Measurements from ENCODE around the gene ALOXE3. TPM values are rescaled to one million over a fixed set of nuclear protein-coding genes. Genes with fewer than 3 reads are reported as not detected.
"Not testable (repeated sequence)": the region's sequence is repeated elsewhere in the genome, so short reads cannot be mapped to it uniquely, and the experiment has no call there.

The ALOXE3 gene
- polyA plus RNA-seq, 4 donors, result 0.13 to 1.6 TPM; not detected in 2

DNA sequence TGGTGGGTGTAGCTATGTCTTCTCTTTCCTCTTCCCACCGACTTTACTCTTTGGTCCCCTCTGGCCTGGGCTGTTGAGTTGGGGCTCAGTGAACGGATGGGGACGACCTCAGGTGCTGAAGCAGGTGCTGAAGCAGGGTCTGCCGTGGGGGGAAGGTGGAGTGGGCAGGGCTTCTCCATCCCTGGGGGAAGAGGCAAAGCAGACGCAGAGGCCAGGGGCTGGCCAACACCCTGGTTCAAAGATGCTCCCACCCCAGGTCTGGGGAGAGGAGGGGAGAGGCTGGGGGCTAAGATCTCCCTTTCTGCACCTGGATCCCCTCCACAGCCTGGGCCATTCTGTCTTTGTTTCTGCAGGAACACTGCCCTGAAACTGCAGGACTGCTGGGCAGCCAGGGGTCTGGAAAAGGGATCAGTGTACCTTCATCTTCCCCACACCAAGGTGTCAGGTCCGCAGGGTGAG is 53.7 kb downstream of the ALOXE3 start:
- Histone ChIP-seq H3K27ac (ENCODE audit: low read depth in 1 of 3, low read length in 2 of 3) (no peak overlapping the region), H3K27me3 (ENCODE audit: control insufficient read depth in 3 of 3, insufficient read depth in 3 of 3, low read length in 3 of 3) (peaks cover 0 to 22% (median 5%) of the 10 kb centered on the region in 3 donors), H3K36me3 (ENCODE audit: control insufficient read depth in 3 of 3, insufficient read depth in 2 of 3, low read depth in 1 of 3, low read length in 3 of 3) (no peaks in the 10 kb centered on the region), H3K4me3 (ENCODE audit: low read depth in 1 of 3, low read length in 3 of 3) (no peak overlapping the region), H3K4me1 (ENCODE audit: control insufficient read depth in 3 of 3, insufficient read depth in 2 of 3, low read depth in 1 of 3, low read length in 2 of 3) (peaks cover 4 to 12% (median 6%) of the 10 kb centered on the region in 3 donors), H3K9me3 (ENCODE audit: control insufficient read depth in 2 of 2, insufficient read depth in 1 of 2, low read depth in 1 of 2, low read length in 1 of 2) (no peaks in the 10 kb centered on the region)
- DNase-seq (no peak), FAIRE-seq (no peak)
- 50 to 56% (median 52%) methylated on average over 4 to 6 of the region's 6 CpGs for WGBS, 3 donors

GRCh38 chr17:8063761-8064534 is 54.4 kb downstream of the ALOXE3 start:
- no peak overlapping the region for H3K27ac ChIP-seq (ENCODE audit: low read depth in 1 of 3, low read length in 2 of 3)
- peaks cover under 1 to 10% (median under 1%) of the 10 kb centered on the region in 3 donors for H3K4me1 ChIP-seq (ENCODE audit: control insufficient read depth in 3 of 3, insufficient read depth in 2 of 3, low read depth in 1 of 3, low read length in 2 of 3)
- no peaks in the 10 kb centered on the region for H3K36me3 ChIP-seq (ENCODE audit: control insufficient read depth in 3 of 3, insufficient read depth in 2 of 3, low read depth in 1 of 3, low read length in 3 of 3)
- H3K4me3 ChIP-seq (ENCODE audit: low read depth in 1 of 3, low read length in 3 of 3), result no peak overlapping the region
- WGBS, 3 donors, result 30 to 45% (median 43%) methylated on average over 16 to 25 of the region's 28 CpGs
- H3K27me3 ChIP-seq (ENCODE audit: control insufficient read depth in 3 of 3, insufficient read depth in 3 of 3, low read length in 3 of 3), result peaks cover 0 to 22% (median 5%) of the 10 kb centered on the region in 3 donors
- DNase-seq (no peak), FAIRE-seq (no peak)
- no peaks in the 10 kb centered on the region for H3K9me3 ChIP-seq (ENCODE audit: control insufficient read depth in 2 of 2, insufficient read depth in 1 of 2, low read depth in 1 of 2, low read length in 1 of 2)

- DNase-seq, result no peak
- no peak for FAIRE-seq
- Histone ChIP-seq H3K27me3 (ENCODE audit: control insufficient read depth in 3 of 3, insufficient read depth in 3 of 3, low read length in 3 of 3) (peaks cover 0 to 18% (median 5%) of the 10 kb centered on the region in 3 donors), H3K4me1 (ENCODE audit: control insufficient read depth in 3 of 3, insufficient read depth in 2 of 3, low read depth in 1 of 3, low read length in 2 of 3) (peaks cover 0 to 5% (median 0%) of the 10 kb centered on the region in 3 donors), H3K27ac (ENCODE audit: low read depth in 1 of 3, low read length in 2 of 3) (no peak overlapping the region), H3K9me3 (ENCODE audit: control insufficient read depth in 2 of 2, insufficient read depth in 1 of 2, low read depth in 1 of 2, low read length in 1 of 2) (no peaks in the 10 kb centered on the region), H3K4me3 (ENCODE audit: low read depth in 1 of 3, low read length in 3 of 3) (no peak overlapping the region), H3K36me3 (ENCODE audit: control insufficient read depth in 3 of 3, insufficient read depth in 2 of 3, low read depth in 1 of 3, low read length in 3 of 3) (no peaks in the 10 kb centered on the region)
- WGBS, 3 donors, result 32 to 43% (median 42%) methylated on average over 15 of the region's 15 CpGs
Observed at GRCh38 chr17:8062807-8063483, 55.4 kb downstream of the ALOXE3 start.

DNA sequence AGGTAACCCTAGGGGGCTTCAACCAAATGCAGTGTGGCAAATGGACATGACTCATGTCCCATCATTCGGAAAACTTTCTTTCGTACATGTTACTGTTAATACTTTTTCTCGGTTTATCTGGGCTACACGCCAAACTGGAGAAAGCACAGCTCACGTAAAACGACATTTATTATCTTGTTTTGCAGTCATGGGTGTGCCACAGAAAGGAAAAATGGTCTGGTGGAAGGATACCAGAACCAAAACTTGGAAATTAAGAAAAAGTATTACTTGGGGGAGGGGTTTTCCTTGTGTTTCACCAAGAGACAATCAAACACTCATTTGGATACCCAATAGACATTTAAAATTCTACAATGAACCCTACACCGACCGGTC is 55.9 kb downstream of the ALOXE3 start:
- no peaks in the 10 kb centered on the region for H3K36me3 ChIP-seq (ENCODE audit: control insufficient read depth in 3 of 3, insufficient read depth in 2 of 3, low read depth in 1 of 3, low read length in 3 of 3)
- H3K9me3 ChIP-seq (ENCODE audit: control insufficient read depth in 2 of 2, insufficient read depth in 1 of 2, low read depth in 1 of 2, low read length in 1 of 2), result no peaks in the 10 kb centered on the region
- H3K4me3 ChIP-seq (ENCODE audit: low read depth in 1 of 3, low read length in 3 of 3), result no peak overlapping the region
- H3K27ac ChIP-seq (ENCODE audit: low read depth in 1 of 3, low read length in 2 of 3), result no peak overlapping the region
- peaks cover 0 to 6% (median 0%) of the 10 kb centered on the region in 3 donors for H3K4me1 ChIP-seq (ENCODE audit: control insufficient read depth in 3 of 3, insufficient read depth in 2 of 3, low read depth in 1 of 3, low read length in 2 of 3)
- 31 to 43% (median 35%) methylated on average over 8 of the region's 8 CpGs for WGBS, 3 donors
- no peak for FAIRE-seq
- no peak for DNase-seq
- peaks cover 0 to 18% (median 5%) of the 10 kb centered on the region in 3 donors for H3K27me3 ChIP-seq (ENCODE audit: control insufficient read depth in 3 of 3, insufficient read depth in 3 of 3, low read length in 3 of 3)

- H3K4me3 ChIP-seq (ENCODE audit: low read depth in 1 of 3, low read length in 3 of 3); FAIRE-seq; H3K9me3 ChIP-seq (ENCODE audit: control insufficient read depth in 2 of 2, insufficient read depth in 1 of 2, low read depth in 1 of 2, low read length in 1 of 2); H3K27ac ChIP-seq (ENCODE audit: low read depth in 1 of 3, low read length in 2 of 3); DNase-seq; H3K36me3 ChIP-seq (ENCODE audit: control insufficient read depth in 3 of 3, insufficient read depth in 2 of 3, low read depth in 1 of 3, low read length in 3 of 3): not testable (repeated sequence)
- Histone ChIP-seq H3K27me3 (ENCODE audit: control insufficient read depth in 3 of 3, insufficient read depth in 3 of 3, low read length in 3 of 3) (peaks cover 0 to 18% (median 5%) of the 10 kb centered on the region in 3 donors), H3K4me1 (ENCODE audit: control insufficient read depth in 3 of 3, insufficient read depth in 2 of 3, low read depth in 1 of 3, low read length in 2 of 3) (peaks cover 0 to 12% (median 1%) of the 10 kb centered on the region in 3 donors)
- WGBS, 3 donors, result 63 to 73% (median 66%) methylated on average over 8 of the region's 8 CpGs
Observed at GRCh38 chr17:8061851-8062250, 56.5 kb downstream of the ALOXE3 start.

GRCh38 chr17:8060274-8060673 is 58.0 kb downstream of the ALOXE3 start:
- Histone ChIP-seq H3K27me3 (ENCODE audit: control insufficient read depth in 3 of 3, insufficient read depth in 3 of 3, low read length in 3 of 3) (peaks cover 0 to 18% (median 5%) of the 10 kb centered on the region in 3 donors), H3K9me3 (ENCODE audit: control insufficient read depth in 2 of 2, insufficient read depth in 1 of 2, low read depth in 1 of 2, low read length in 1 of 2) (no peaks in the 10 kb centered on the region), H3K36me3 (ENCODE audit: control insufficient read depth in 3 of 3, insufficient read depth in 2 of 3, low read depth in 1 of 3, low read length in 3 of 3) (no peaks in the 10 kb centered on the region), H3K27ac (ENCODE audit: low read depth in 1 of 3, low read length in 2 of 3) (no peak overlapping the region), H3K4me3 (ENCODE audit: low read depth in 1 of 3, low read length in 3 of 3) (no peak overlapping the region), H3K4me1 (ENCODE audit: control insufficient read depth in 3 of 3, insufficient read depth in 2 of 3, low read depth in 1 of 3, low read length in 2 of 3) (peaks cover 0 to 26% (median 3%) of the 10 kb centered on the region in 3 donors)
- DNase-seq (peak; percentile 83), FAIRE-seq (peak; percentile 5)
- 5 to 7% (median 7%) methylated on average over 10 of the region's 10 CpGs for WGBS, 3 donors

- Histone ChIP-seq H3K27me3 (ENCODE audit: control insufficient read depth in 3 of 3, insufficient read depth in 3 of 3, low read length in 3 of 3) (peaks cover 0 to 18% (median 0%) of the 10 kb centered on the region in 3 donors), H3K4me3 (ENCODE audit: low read depth in 1 of 3, low read length in 3 of 3) (no peak overlapping the region), H3K4me1 (ENCODE audit: control insufficient read depth in 3 of 3, insufficient read depth in 2 of 3, low read depth in 1 of 3, low read length in 2 of 3) (peaks cover 0 to 26% (median 3%) of the 10 kb centered on the region in 3 donors), H3K36me3 (ENCODE audit: control insufficient read depth in 3 of 3, insufficient read depth in 2 of 3, low read depth in 1 of 3, low read length in 3 of 3) (no peaks in the 10 kb centered on the region), H3K9me3 (ENCODE audit: control insufficient read depth in 2 of 2, insufficient read depth in 1 of 2, low read depth in 1 of 2, low read length in 1 of 2) (no peaks in the 10 kb centered on the region), H3K27ac (ENCODE audit: low read depth in 1 of 3, low read length in 2 of 3) (no peak overlapping the region)
- FAIRE-seq (no peak), DNase-seq (no peak)
- WGBS, 3 donors, result 9 to 24% (median 15%) methylated on average over 7 of the region's 7 CpGs
Observed at GRCh38 chr17:8059131-8059530, 59.2 kb downstream of the ALOXE3 start.

- 7 to 11% (median 9%) methylated on average over 14 of the region's 14 CpGs for WGBS, 3 donors
- no peak overlapping the region for H3K27ac ChIP-seq (ENCODE audit: low read depth in 1 of 3, low read length in 2 of 3)
- peak overlapping the region in 1 of 3 donors; percentile 20 for H3K4me3 ChIP-seq (ENCODE audit: low read depth in 1 of 3, low read length in 3 of 3)
- no peaks in the 10 kb centered on the region for H3K36me3 ChIP-seq (ENCODE audit: control insufficient read depth in 3 of 3, insufficient read depth in 2 of 3, low read depth in 1 of 3, low read length in 3 of 3)
- no peaks in the 10 kb centered on the region for H3K9me3 ChIP-seq (ENCODE audit: control insufficient read depth in 2 of 2, insufficient read depth in 1 of 2, low read depth in 1 of 2, low read length in 1 of 2)
- DNase-seq (peak; percentile 77 to 83), FAIRE-seq (no peak)
- H3K4me1 ChIP-seq (ENCODE audit: control insufficient read depth in 3 of 3, insufficient read depth in 2 of 3, low read depth in 1 of 3, low read length in 2 of 3), result peaks cover 0 to 26% (median 3%) of the 10 kb centered on the region in 3 donors
- peaks cover 0 to 8% (median 0%) of the 10 kb centered on the region in 3 donors for H3K27me3 ChIP-seq (ENCODE audit: control insufficient read depth in 3 of 3, insufficient read depth in 3 of 3, low read length in 3 of 3)
Observed at GRCh38 chr17:8057691-8058114, 60.6 kb downstream of the ALOXE3 start.
